AG04449 (cell line): Measurements from ENCODE around the gene SPINK6.

ENCODE experiments used
- CTCF ChIA-PET: fragments of 350-600 bp; formaldehyde crosslinking; extraction: SDS; loops from one replicate; lab custom pipeline; 2021; ENCODE audit warnings: antibody characterized with exemption; lab: Yijun Ruan, JAX
- POLR2A ChIA-PET: fragments of 400-600, 350-600 bp; formaldehyde crosslinking; extraction: SDS; loops from one replicate; lab custom pipeline; 2020; ENCODE audit warnings: antibody characterized with exemption, inconsistent platforms; lab: Yijun Ruan, JAX
- DNase-seq: peaks from one replicate; pipeline ENCODE4 v3.0.0-alpha.2; 2010; ENCODE audit warnings: low read depth, low spot score
- H3K4me3 ChIP-seq: 2 replicates; pipeline ENCODE4 v1.5.1; 2011; ENCODE audit warnings: low read depth, mild to moderate bottlenecking, control low read depth, low read length
- CTCF ChIP-seq: IDR thresholded peaks from one replicate; pipeline ENCODE4 v1.5.1; 2011; ENCODE audit warnings: mild to moderate bottlenecking, moderate library complexity, low read length, control low read depth, inconsistent platforms; ENCODE audit not compliant: insufficient read depth; ENCODE audit errors: missing control alignments

The SPINK6 gene

DNA sequence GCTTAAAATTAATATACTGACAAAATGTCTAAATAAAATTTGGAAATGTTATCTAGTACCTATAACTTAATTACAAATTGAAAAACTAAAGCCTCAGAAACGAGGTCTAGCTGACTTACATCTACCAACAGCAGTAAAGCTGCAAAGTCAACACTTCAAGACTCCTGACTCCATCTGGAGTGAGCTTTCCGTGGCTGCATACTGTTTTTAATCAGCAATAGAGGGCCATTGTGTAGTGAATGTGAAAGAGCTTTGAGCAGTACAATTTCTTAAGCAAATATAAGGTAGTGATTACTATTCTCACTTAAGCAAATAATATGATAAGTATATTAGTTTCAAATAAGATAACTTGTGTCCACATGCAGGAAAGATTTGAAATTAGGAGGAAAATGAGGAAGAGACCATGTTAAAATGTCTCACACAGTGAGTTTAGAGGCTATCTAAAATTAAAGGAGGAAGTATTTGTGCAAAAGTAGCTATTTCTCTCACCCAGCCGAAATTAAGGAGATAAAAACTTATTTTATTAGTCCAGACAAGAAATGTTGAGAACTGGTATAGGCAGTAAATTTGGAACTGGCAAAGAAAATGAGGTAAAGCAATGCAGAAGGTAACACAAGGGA is 6.4 kb downstream of the SPINK6 start:
- DNase-seq: no peak
- CTCF ChIA-PET: no interaction called here
- no peak overlapping the region for H3K4me3 ChIP-seq
- TF ChIP-seq CTCF: no peak
- POLR2A ChIA-PET: no interaction called here

DNA sequence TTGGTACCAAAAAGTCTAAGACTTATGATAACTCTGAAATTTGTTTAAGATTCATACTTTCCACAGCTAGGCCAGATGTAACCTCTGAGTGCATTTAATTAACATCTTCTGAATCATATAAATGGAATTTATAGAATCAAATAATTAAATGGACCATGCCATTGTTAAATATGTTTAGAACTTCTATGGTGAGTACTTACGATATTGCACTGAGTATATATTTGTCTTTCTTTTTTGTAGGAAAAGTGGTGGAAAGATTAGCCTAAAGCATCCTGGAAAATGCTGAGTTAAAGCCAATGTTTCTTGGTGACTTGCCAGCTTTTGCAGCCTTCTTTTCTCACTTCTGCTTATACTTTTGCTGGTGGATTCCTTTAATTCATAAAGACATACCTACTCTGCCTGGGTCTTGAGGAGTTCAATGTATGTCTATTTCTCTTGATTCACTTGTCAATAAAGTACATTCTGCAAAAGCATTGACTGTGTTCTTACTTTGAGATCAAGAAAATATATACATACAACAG is 11.9 kb downstream of the SPINK6 start:
- ChIA-PET CTCF (no interaction called here), POLR2A (no interaction called here)
- no peak for TF ChIP-seq CTCF
- DNase-seq: no peak
- H3K4me3 ChIP-seq: no peak overlapping the region

DNA sequence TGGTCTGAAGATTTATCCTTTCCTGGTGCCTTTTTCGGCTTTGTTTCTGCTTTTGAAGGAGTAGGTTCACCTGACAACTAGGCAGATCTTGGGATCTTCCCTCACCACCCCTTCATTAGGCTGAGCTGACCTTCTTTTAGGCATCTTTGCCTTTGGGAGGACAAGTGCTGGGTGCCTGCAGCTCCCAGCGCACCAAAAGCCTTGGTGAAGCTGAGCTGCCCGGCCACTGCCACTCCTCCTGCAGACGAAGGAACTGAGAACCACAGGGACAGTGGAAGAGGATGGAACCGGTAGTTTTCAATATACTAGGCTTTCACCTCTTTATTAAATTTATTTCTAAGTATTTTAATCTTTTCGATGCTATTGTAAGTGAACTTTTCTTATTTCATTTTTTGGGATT is 18.7 kb downstream of the SPINK6 start:
- TF ChIP-seq CTCF: no peak
- DNase-seq: no peak
- ChIA-PET CTCF (interaction anchor here (0.6 kb wide), 1 partner anchor 154 kb away, joined by 3 read pairs; no protein-coding TSS in a partner anchor), POLR2A (no interaction called here)
- H3K4me3 ChIP-seq: no peak overlapping the region

GRCh38 chr5:148224117-148224742 is 21.4 kb downstream of the SPINK6 start:
- DNase-seq: no peak
- TF ChIP-seq CTCF: no peak
- no peak overlapping the region for H3K4me3 ChIP-seq
- ChIA-PET CTCF (no interaction called here), POLR2A (no interaction called here)

DNA sequence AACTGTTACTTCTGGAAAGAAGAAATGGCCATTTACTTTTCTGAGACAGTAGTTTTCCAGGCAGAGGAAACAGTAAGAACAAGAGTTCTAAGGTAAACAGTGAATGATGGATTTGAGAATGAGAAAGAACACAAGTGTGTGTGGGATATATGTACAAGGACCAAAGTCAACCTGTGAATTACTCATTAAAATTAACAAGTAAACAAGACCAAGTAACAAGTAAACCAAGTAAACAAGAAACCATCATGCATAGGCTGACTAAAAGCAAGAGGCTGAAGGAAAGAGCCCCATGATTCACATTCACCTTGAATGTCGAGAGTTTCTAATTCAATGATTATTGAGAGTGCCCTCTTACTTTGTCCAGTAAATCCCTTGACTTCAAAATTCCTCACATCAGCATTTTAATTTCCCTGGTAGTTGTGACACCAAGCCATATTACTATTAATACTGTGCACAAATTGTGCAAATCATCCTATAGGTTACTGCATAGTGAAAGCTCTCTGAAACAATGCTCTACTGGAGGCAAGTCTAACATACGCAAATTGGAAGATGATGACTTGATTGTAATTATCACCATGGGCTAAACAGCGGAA is 25.6 kb downstream of the SPINK6 start:
- DNase-seq: no peak
- TF ChIP-seq CTCF: no peak
- ChIA-PET CTCF (no interaction called here), POLR2A (no interaction called here)
- no peak overlapping the region for H3K4me3 ChIP-seq

- ChIA-PET CTCF (no interaction called here), POLR2A (no interaction called here)
- no peak overlapping the region for H3K4me3 ChIP-seq
- no peak for TF ChIP-seq CTCF
- no peak for DNase-seq
These were observed 27.0 kb downstream of the SPINK6 start for GRCh38 chr5:148229840-148230239.
